Karpas-422 (cell line): ENCODE data around the gene DLG1. TPM values are rescaled to one million over a fixed set of nuclear protein-coding genes. Genes with fewer than 3 reads are reported as not detected.
"Not testable (repeated sequence)": the region's sequence is repeated elsewhere in the genome, so short reads cannot be mapped to it uniquely, and the experiment has no call there.

Experiments
- DNase-seq: peaks from one replicate; pipeline ENCODE4 v3.0.0-alpha.2; 2015
- H2AFZ ChIP-seq: fragments of 200-600 bp; sonication (generic); 2 replicates; pipeline ENCODE4 v1.6.1; 2014; ENCODE audit warnings: antibody characterized with exemption, low read length, mixed read lengths
- H3K27ac ChIP-seq: fragments of 200-600 bp; sonication (generic); 2 replicates; pipeline ENCODE4 v1.5.1; 2014; ENCODE audit warnings: mild to moderate bottlenecking, low read length, moderate library complexity
- H3K27me3 ChIP-seq: fragments of 200-600 bp; sonication (generic); 2 replicates; pipeline ENCODE4 v1.6.1; 2014; ENCODE audit warnings: low read length, mixed read lengths
- H3K36me3 ChIP-seq: fragments of 200-600 bp; sonication (generic); 2 replicates; pipeline ENCODE4 v1.6.1; 2014; ENCODE audit warnings: low read length, mixed read lengths; ENCODE audit not compliant: insufficient read depth
- H3K4me1 ChIP-seq: fragments of 200-600 bp; sonication (generic); 2 replicates; pipeline ENCODE4 v1.6.1; 2014; ENCODE audit warnings: mild to moderate bottlenecking, low read length, mixed read lengths
- H3K4me2 ChIP-seq: fragments of 200-600 bp; sonication (generic); 2 replicates; pipeline ENCODE4 v1.6.1; 2014; ENCODE audit warnings: low read length, low read depth, mild to moderate bottlenecking; ENCODE audit not compliant: poor library complexity, severe bottlenecking
- H3K4me3 ChIP-seq: fragments of 200-600 bp; sonication (generic); 2 replicates; pipeline ENCODE4 v1.5.1; 2014; ENCODE audit warnings: mild to moderate bottlenecking, antibody characterized with exemption, low read length, mixed read lengths
- H3K79me2 ChIP-seq: fragments of 200-600 bp; sonication (generic); 2 replicates; pipeline ENCODE4 v1.6.1; 2014; ENCODE audit warnings: mild to moderate bottlenecking, low read length, mixed read lengths
- H3K9ac ChIP-seq: fragments of 200-600 bp; sonication (generic); 2 replicates; pipeline ENCODE4 v1.6.0; 2014; ENCODE audit warnings: low read length
- H3K9me2 ChIP-seq: fragments of 200-600 bp; sonication (generic), shearing (Covaris generic); replicated peaks from 2 replicates; pipeline ENCODE4 v1.6.0; 2014; ENCODE audit warnings: mild to moderate bottlenecking, low read length, moderate library complexity; ENCODE audit not compliant: insufficient read depth
- H3K9me3 ChIP-seq: fragments of 300-700, 200-600 bp; sonication (generic); 2 replicates; pipeline ENCODE4 v1.6.1; 2014; ENCODE audit warnings: low read length, mixed read lengths
- H4K20me1 ChIP-seq: fragments of 200-600 bp; sonication (generic); 2 replicates; pipeline ENCODE4 v1.6.1; 2014; ENCODE audit warnings: mild to moderate bottlenecking, antibody characterized with exemption, low read length, low read depth; ENCODE audit not compliant: insufficient read depth
- total RNA-seq: library from RNA; depleted of rRNA; stranded (reverse); fragments of >200 nt; shearing (Covaris generic); gene quantifications from 2 replicates; pipeline ENCODE4 v1.2.3, GENCODE V29; 2014; ENCODE audit warnings: low replicate concordance

Gene DLG1
- total RNA-seq, 1 experiment from 2014 or later = 92.6 TPM

DNA sequence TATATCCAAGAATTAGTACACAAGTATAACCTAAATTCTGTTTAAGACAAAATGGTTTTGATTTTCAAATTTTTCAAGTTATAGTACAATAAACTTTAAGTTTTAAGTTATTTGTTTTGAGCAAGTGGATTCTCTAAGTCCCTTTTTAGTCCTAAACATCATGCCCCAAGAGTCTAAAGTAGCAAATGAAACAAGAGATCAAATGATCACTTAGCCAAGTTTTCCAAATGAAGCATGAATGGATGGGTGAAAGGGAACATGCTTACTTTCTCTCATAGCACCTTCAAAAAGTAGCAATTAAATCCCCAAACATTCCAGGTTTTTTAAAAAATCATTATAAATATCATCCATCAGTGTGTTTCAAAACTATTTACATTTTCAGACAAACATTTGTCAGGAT is 19.5 kb downstream of the DLG1 start:
- no peaks in the 10 kb centered on the region for H3K9me2 ChIP-seq
- peaks cover 50% of the 10 kb centered on the region for H3K36me3 ChIP-seq
- H3K79me2 ChIP-seq = peaks cover 93% of the 10 kb centered on the region
- H2AFZ ChIP-seq = no peak overlapping the region
- H3K27ac ChIP-seq = peak overlapping the region; percentile 2; the same call in 1 of the 2 replicates
- H3K4me3 ChIP-seq = no peak overlapping the region
- no peaks in the 10 kb centered on the region for H3K9me3 ChIP-seq
- H3K27me3 ChIP-seq = no peaks in the 10 kb centered on the region
- H3K4me1 ChIP-seq = peaks cover 35% of the 10 kb centered on the region
- H3K9ac ChIP-seq = no peak overlapping the region
- DNase-seq = no peak
- no peak overlapping the region for H3K4me2 ChIP-seq
- H4K20me1 ChIP-seq = no peaks in the 10 kb centered on the region

DNA sequence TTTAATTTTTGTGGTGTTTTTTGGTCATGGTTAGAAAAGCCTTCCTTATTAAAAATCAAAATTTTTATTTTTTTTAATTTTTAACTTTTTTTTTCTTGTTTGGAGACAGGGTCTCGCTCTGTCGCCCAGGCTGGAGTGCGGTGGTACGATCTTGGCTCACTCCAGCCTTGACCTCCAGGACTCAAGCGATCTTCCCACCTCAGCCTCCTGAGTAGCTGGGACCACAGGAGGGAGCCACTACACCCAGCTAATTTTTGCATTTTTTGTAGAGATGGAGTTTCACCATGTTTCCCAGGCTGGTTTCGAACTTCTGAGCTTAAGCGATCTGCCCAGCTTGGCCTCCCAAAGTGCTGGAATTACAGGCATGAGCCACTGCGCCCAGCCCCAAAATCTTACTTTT is 21.6 kb downstream of the DLG1 start:
- Histone ChIP-seq H3K36me3 (peaks cover 35% of the 10 kb centered on the region), H3K4me2 (peak overlapping the region; percentile 65), H3K4me1 (peaks cover 43% of the 10 kb centered on the region), H3K79me2 (peaks cover 96% of the 10 kb centered on the region), H3K27ac (peak overlapping the region; percentile 58)
- DNase-seq, H3K27me3 ChIP-seq, H3K4me3 ChIP-seq, H3K9me2 ChIP-seq, H3K9ac ChIP-seq, H4K20me1 ChIP-seq, H3K9me3 ChIP-seq, H2AFZ ChIP-seq: not testable (repeated sequence)

DNA sequence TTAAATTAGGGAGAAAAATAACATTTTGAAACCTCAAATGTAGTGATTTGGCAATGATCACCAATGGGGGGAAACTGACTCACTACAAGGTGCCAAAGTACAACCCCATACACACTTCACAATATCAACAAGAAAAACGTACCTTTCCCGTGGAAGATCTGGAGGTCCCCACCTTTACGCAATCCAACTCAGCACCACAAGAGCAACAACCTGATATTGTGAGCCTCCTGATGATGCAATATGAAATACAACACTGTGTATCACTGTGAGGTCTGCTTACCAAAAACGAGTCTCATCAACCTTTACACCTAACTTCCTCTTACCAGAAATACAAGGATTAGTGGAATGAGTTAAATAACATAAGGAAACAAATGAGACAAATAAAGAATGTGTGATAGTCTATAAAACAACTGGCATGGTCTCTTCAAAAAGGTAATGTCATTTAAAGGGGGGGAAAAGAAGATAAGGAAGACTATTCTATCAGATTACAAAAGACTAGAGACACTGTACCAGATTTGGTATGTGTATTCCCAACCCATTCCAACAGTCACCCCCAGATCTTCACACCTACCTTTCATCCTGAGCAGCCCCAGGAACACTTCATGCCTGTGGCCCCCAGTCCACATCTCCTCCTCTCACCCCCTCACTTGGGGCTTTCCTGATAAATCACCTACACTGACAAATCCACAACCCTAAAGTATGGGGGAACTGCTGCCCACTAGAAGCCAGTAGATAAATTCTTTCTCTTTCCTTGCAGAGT is 27.7 kb downstream of the DLG1 start:
- Histone ChIP-seq H3K9ac (no peak overlapping the region), H3K4me3 (no peak overlapping the region), H4K20me1 (peaks cover 19% of the 10 kb centered on the region; the same call in 1 of the 2 replicates), H3K79me2 (peaks cover 98% of the 10 kb centered on the region), H3K9me2 (no peaks in the 10 kb centered on the region), H3K36me3 (peaks cover 13% of the 10 kb centered on the region; the same call in 1 of the 2 replicates), H3K4me2 (no peak overlapping the region), H3K27me3 (no peaks in the 10 kb centered on the region), H3K27ac (no peak overlapping the region), H3K9me3 (no peaks in the 10 kb centered on the region), H3K4me1 (peaks cover 42% of the 10 kb centered on the region), H2AFZ (no peak overlapping the region)
- DNase-seq = no peak

DNA sequence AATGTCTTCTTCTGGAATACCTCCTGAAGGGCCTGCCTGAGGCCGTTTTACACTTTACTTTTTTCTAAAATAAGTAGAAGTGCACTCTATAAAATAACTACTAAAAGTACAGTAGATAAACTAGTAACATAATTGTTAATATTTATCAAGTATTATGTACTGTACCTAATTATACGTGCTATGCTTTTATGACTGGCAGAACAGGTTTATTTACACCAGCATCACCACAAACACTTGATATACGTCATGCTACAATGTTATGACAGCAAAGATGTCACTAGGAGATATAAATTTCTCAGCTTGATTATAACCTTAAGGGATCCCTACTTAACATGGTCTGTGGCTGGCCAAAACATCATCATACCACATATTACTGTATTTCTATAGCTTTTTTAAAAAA is 29.4 kb downstream of the DLG1 start:
- DNase-seq = no peak
- H3K4me1 ChIP-seq = peaks cover 38% of the 10 kb centered on the region
- peaks cover 98% of the 10 kb centered on the region for H3K79me2 ChIP-seq
- no peaks in the 10 kb centered on the region for H3K27me3 ChIP-seq
- peaks cover 5% of the 10 kb centered on the region; the same call in 1 of the 2 replicates for H3K36me3 ChIP-seq
- H3K9ac ChIP-seq = no peak overlapping the region
- no peak overlapping the region for H3K4me2 ChIP-seq
- peaks cover 19% of the 10 kb centered on the region; the same call in 1 of the 2 replicates for H4K20me1 ChIP-seq
- no peak overlapping the region for H2AFZ ChIP-seq
- no peak overlapping the region for H3K27ac ChIP-seq
- H3K9me3 ChIP-seq = no peaks in the 10 kb centered on the region
- H3K4me3 ChIP-seq = no peak overlapping the region
- no peaks in the 10 kb centered on the region for H3K9me2 ChIP-seq

DNA sequence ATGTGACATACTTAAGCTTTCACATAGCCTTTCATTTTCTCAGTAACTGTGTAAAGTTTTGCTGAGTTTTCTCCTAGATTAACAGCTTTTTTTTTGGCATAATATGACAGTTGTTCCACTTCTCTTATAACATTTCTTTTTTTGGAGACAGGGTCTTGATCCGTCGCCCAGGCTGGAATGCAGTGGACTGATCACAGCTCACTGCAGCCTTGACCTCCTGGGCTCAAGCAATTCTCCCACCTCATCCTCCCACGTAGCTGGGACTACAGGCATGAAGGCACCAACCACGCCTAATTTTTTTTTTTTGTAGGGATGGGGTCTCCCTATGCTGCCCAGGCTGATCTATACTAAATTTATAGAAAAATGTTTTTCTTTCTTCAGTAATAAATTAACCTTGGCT is 30.1 kb downstream of the DLG1 start:
- Histone ChIP-seq H3K79me2 (peaks cover 98% of the 10 kb centered on the region), H3K9ac (no peak overlapping the region), H3K27me3 (no peaks in the 10 kb centered on the region), H3K4me1 (peaks cover 38% of the 10 kb centered on the region), H2AFZ (no peak overlapping the region), H3K4me3 (no peak overlapping the region), H3K4me2 (no peak overlapping the region), H3K27ac (no peak overlapping the region), H4K20me1 (peaks cover 19% of the 10 kb centered on the region; the same call in 1 of the 2 replicates), H3K36me3 (peaks cover 9% of the 10 kb centered on the region; the same call in 1 of the 2 replicates), H3K9me3 (no peaks in the 10 kb centered on the region), H3K9me2 (no peaks in the 10 kb centered on the region)
- DNase-seq = no peak

DNA sequence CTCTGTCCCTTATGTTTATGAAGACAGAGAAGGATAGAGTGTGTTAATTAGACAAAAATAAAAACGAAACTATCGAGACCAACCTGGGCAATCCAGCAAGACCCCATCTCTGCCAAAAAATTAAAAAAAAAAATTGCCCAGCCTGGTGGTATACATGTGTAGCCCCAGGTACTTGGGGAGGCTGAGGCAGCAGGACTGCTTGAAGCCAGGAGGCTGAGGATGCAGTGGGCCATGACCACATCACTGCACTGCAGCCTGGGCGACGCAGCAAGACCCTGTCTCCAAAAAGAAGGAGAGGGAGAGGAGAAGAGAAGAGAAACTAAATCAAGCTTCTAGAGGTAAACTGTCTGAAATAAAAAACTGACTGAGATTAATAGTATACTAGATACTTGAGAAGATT is 32.1 kb downstream of the DLG1 start:
- H3K79me2 ChIP-seq = peaks cover 99% of the 10 kb centered on the region
- DNase-seq = no peak
- H3K9me2 ChIP-seq = no peaks in the 10 kb centered on the region
- H3K27me3 ChIP-seq = no peaks in the 10 kb centered on the region
- H3K9me3 ChIP-seq = no peaks in the 10 kb centered on the region
- H3K4me3 ChIP-seq = no peak overlapping the region
- H3K4me2 ChIP-seq = no peak overlapping the region
- no peak overlapping the region for H3K27ac ChIP-seq
- H2AFZ ChIP-seq = no peak overlapping the region
- peaks cover 13% of the 10 kb centered on the region; the same call in 1 of the 2 replicates for H3K36me3 ChIP-seq
- H3K4me1 ChIP-seq = peaks cover 34% of the 10 kb centered on the region
- no peak overlapping the region for H3K9ac ChIP-seq
- peaks cover 11% of the 10 kb centered on the region; the same call in 1 of the 2 replicates for H4K20me1 ChIP-seq

DNA sequence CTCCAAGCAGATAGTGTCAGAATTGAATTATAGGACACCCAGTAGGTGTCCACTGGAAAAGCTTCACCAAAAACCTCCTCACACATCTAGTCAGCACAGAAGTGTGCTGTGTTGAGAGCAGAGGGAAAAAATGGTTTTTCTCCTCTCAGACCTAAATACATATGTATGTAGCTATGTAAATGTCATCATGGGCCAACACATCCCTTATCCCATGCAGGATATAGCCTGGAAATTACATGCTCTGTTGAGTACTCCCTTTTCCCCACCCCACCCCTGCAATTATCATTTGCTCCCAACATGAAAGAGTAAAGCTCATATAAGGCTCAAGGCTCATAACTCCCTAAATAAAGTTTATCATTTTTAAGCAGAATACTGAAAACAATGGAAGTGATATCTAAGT is 35.7 kb downstream of the DLG1 start:
- Histone ChIP-seq H3K9me2 (no peaks in the 10 kb centered on the region), H3K27me3 (no peaks in the 10 kb centered on the region), H3K4me2 (no peak overlapping the region), H3K79me2 (peaks cover 98% of the 10 kb centered on the region), H3K4me1 (peaks cover 42% of the 10 kb centered on the region), H2AFZ (no peak overlapping the region), H4K20me1 (no peaks in the 10 kb centered on the region; the same call in 1 of the 2 replicates), H3K27ac (no peak overlapping the region), H3K9ac (no peak overlapping the region), H3K9me3 (no peaks in the 10 kb centered on the region), H3K36me3 (peaks cover 13% of the 10 kb centered on the region; the same call in 1 of the 2 replicates), H3K4me3 (no peak overlapping the region)
- DNase-seq = no peak

DNA sequence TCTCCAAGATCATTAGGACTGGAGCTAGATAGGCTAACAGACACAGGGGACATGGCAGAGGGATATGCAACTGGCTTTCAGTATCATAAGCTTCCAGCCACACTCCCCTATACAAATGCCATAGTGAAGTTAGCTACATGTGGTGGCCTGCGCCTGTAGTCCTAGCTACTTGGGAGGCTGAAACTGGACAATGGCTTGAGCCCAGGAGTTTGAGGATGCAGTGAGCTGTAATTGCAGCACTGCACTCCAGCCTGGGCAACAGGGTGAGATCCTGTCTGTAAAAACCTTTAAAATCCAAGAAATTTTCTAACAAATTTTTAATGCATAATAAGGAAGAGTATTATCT is 37.3 kb downstream of the DLG1 start:
- no peaks in the 10 kb centered on the region for H3K27me3 ChIP-seq
- H3K36me3 ChIP-seq = peaks cover 11% of the 10 kb centered on the region
- H4K20me1 ChIP-seq = no peaks in the 10 kb centered on the region; the same call in 1 of the 2 replicates
- no peak overlapping the region for H2AFZ ChIP-seq
- H3K9ac ChIP-seq = no peak overlapping the region
- DNase-seq = no peak
- no peaks in the 10 kb centered on the region for H3K9me2 ChIP-seq
- H3K4me2 ChIP-seq = no peak overlapping the region
- no peaks in the 10 kb centered on the region for H3K9me3 ChIP-seq
- no peak overlapping the region for H3K4me3 ChIP-seq
- H3K4me1 ChIP-seq = peaks cover 50% of the 10 kb centered on the region
- 0 out of 2 replicates have a peak overlapping the region, but pooled peaks have one; percentile 2 for H3K27ac ChIP-seq
- peaks cover 97% of the 10 kb centered on the region for H3K79me2 ChIP-seq
